BJ (cell line): Measurements from ENCODE around the gene ANKRD50. TPM values are rescaled to one million over a fixed set of nuclear protein-coding genes. Genes with fewer than 3 reads are reported as not detected.

Source experiments
- CTCF ChIA-PET: fragments of 350-600 bp; formaldehyde crosslinking; extraction: SDS; loops from one replicate; lab custom pipeline; 2021; ENCODE audit warnings: antibody characterized with exemption, inconsistent platforms; lab: Yijun Ruan, JAX
- POLR2A ChIA-PET: fragments of 300-600 bp; sonication (Branson Sonifier 250); formaldehyde crosslinking; extraction: SDS; loops from one replicate; lab custom pipeline; 2021; ENCODE audit warnings: antibody characterized with exemption; lab: Charles Lee
- DNase-seq: peaks from one replicate; pipeline ENCODE4 v3.0.0-alpha.2; 2011; ENCODE audit warnings: low read depth
- H3K27me3 ChIP-seq: 2 replicates; pipeline ENCODE4 v1.6.0; 2011; ENCODE audit warnings: low read length; ENCODE audit not compliant: control insufficient read depth, insufficient read depth
- H3K36me3 ChIP-seq: 2 replicates; pipeline ENCODE4 v1.5.1; 2011; ENCODE audit warnings: low read length; ENCODE audit not compliant: control insufficient read depth, insufficient read depth
- H3K4me3 ChIP-seq: 2 replicates; pipeline ENCODE4 v1.5.1; 2011; ENCODE audit warnings: low read depth, mild to moderate bottlenecking, control low read depth, low read length
- polyA plus RNA-seq: library from polyadenylated mRNA; depleted of rRNA; stranded (reverse); fragments of >200 nt; gene quantifications from 2 replicates; pipeline ENCODE4 v1.2.3, GENCODE V29; 2011
- TF ChIP-seq, protein P1 (sequence below): IDR thresholded peaks from 2 replicates; pipeline ENCODE4 v1.5.1; 2011; ENCODE audit warnings: low read depth, mild to moderate bottlenecking, control low read depth, inconsistent platforms, low read length, moderate library complexity; ENCODE audit not compliant: insufficient read depth

Gene ANKRD50
- polyA plus RNA-seq, 1 experiment = 6.5 TPM

GRCh38 chr4:124749421-124749820, 36.9 kb upstream of the ANKRD50 start:
- POLR2A ChIA-PET = no interaction called here

DNA sequence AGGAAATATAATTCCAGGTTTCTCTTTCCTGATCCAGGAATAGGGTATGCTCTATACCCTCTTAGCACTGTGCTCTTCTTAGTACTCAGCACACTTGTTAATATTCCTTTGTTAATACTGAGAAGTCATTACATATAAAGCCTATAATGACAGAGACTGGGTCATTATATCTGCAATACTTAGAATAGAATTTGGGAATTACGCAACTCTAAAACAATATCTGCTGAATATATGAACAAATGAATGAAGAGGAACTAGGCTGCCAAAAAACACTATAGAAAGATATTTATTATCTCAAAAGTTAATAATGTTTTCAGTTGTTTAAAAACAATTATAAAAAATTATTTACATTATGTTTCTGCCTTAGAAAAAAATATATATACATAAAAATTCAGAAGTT, 36.4 kb upstream of the ANKRD50 start:
- POLR2A ChIA-PET = no interaction called here
- Histone ChIP-seq H3K27me3 (no peaks in the 10 kb centered on the region), H3K36me3 (no peaks in the 10 kb centered on the region), H3K4me3 (no peak overlapping the region)
- no peak for DNase-seq
- TF ChIP-seq, protein P1, sequence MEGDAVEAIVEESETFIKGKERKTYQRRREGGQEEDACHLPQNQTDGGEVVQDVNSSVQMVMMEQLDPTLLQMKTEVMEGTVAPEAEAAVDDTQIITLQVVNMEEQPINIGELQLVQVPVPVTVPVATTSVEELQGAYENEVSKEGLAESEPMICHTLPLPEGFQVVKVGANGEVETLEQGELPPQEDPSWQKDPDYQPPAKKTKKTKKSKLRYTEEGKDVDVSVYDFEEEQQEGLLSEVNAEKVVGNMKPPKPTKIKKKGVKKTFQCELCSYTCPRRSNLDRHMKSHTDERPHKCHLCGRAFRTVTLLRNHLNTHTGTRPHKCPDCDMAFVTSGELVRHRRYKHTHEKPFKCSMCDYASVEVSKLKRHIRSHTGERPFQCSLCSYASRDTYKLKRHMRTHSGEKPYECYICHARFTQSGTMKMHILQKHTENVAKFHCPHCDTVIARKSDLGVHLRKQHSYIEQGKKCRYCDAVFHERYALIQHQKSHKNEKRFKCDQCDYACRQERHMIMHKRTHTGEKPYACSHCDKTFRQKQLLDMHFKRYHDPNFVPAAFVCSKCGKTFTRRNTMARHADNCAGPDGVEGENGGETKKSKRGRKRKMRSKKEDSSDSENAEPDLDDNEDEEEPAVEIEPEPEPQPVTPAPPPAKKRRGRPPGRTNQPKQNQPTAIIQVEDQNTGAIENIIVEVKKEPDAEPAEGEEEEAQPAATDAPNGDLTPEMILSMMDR = no peak
- CTCF ChIA-PET = no interaction called here

More at GRCh38 chr4:124749421-124749820, 36.9 kb upstream of the ANKRD50 start:
- no peak for DNase-seq
- Histone ChIP-seq H3K4me3 (no peak overlapping the region), H3K27me3 (no peaks in the 10 kb centered on the region), H3K36me3 (no peaks in the 10 kb centered on the region)
- TF ChIP-seq, protein P1 = no peak
- CTCF ChIA-PET = interaction anchor here (1.2 kb wide), 1 partner anchor 416 kb away, joined by 3 read pairs; no protein-coding TSS in a partner anchor

GRCh38 chr4:124745985-124746801, 33.7 kb upstream of the ANKRD50 start:
- TF ChIP-seq, protein P1 = no peak
- DNase-seq = no peak
- no peak overlapping the region for H3K4me3 ChIP-seq
- POLR2A ChIA-PET = no interaction called here
- CTCF ChIA-PET = no interaction called here
- no peaks in the 10 kb centered on the region for H3K36me3 ChIP-seq
- no peaks in the 10 kb centered on the region for H3K27me3 ChIP-seq

DNA sequence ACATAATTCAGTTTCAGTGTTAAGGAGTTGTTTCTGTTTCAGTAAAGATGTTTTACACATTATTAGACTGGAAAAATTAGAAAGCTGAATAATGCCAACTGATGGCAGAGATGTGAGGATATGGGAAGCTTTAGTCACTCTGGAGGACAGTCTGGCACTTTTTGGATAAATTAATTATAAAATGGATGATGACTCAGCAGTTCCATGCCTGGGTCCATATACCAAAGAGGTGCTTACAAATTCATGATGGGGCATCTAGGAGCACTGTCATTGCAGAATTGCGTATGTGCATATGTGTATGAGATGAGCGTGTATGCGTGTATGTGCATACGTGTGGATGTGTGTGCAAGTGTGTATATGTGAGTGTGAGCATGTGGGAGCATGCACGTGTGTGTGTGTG, 31.2 kb upstream of the ANKRD50 start:
- no peaks in the 10 kb centered on the region for H3K36me3 ChIP-seq
- TF ChIP-seq, protein P1 = no peak
- no peaks in the 10 kb centered on the region for H3K27me3 ChIP-seq
- no peak for DNase-seq
- ChIA-PET POLR2A (no interaction called here), CTCF (no interaction called here)
- no peak overlapping the region for H3K4me3 ChIP-seq

DNA sequence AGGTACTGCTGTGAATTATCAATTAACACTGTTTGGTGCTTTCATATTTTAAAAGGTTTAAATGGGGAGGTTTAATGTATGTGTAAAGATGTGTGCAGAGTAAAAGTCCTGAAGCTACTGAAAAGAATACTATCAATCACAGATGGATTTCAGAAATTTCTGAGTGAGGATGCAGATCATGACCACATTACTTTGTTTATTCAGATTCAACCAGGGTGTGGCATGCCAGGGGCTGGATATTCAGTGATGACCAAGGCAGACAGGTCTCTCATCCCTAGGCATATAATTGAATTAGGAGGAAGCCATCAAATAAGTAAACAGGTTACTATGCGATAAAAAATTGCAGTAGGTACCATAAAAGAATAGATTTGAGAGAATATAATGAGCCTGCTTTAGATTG, 28.0 kb upstream of the ANKRD50 start:
- H3K36me3 ChIP-seq = no peaks in the 10 kb centered on the region
- H3K4me3 ChIP-seq = no peak overlapping the region
- TF ChIP-seq, protein P1 = no peak
- CTCF ChIA-PET = no interaction called here
- DNase-seq = no peak
- POLR2A ChIA-PET = no interaction called here
- H3K27me3 ChIP-seq = no peaks in the 10 kb centered on the region
